GM23248 (cell line): Measurements from ENCODE around the gene LYAR. TPM values are rescaled to one million over a fixed set of nuclear protein-coding genes. Genes with fewer than 3 reads are reported as not detected.
"Not testable (repeated sequence)": the region's sequence is repeated elsewhere in the genome, so short reads cannot be mapped to it uniquely, and the experiment has no call there.

Source experiments
- DNase-seq: peaks from one replicate; pipeline ENCODE4 v3.0.0-alpha.2; 2015
- H2AFZ ChIP-seq: fragments of 200-600 bp; sonication (generic); 2 replicates; pipeline ENCODE4 v1.6.1; 2016; ENCODE audit warnings: antibody characterized with exemption
- H3F3A ChIP-seq: fragments of 200-600 bp; sonication (generic); 2 replicates; pipeline ENCODE4 v1.6.1; 2016; ENCODE audit warnings: mild to moderate bottlenecking, antibody characterized with exemption, mixed run types; ENCODE audit not compliant: insufficient read depth
- H3K27ac ChIP-seq: fragments of 200-600 bp; sonication (generic); 2 replicates; pipeline ENCODE4 v1.5.1; 2016; ENCODE audit warnings: mild to moderate bottlenecking
- H3K27me3 ChIP-seq: fragments of 200-600 bp; sonication (generic); replicated peaks from 2 replicates; pipeline ENCODE4 v1.6.1; 2016; ENCODE audit warnings: mild to moderate bottlenecking; ENCODE audit not compliant: insufficient read depth
- H3K36me3 ChIP-seq: fragments of 200-600 bp; sonication (generic); 2 replicates; pipeline ENCODE4 v1.6.1; 2016; ENCODE audit warnings: low read depth, mild to moderate bottlenecking
- H3K4me1 ChIP-seq: fragments of 200-600 bp; sonication (generic); 2 replicates; pipeline ENCODE4 v1.6.1; 2016; ENCODE audit warnings: mild to moderate bottlenecking; ENCODE audit not compliant: insufficient read depth
- H3K4me2 ChIP-seq: fragments of 200-600 bp; sonication (generic); one replicate; pipeline ENCODE4 v1.6.1; 2016; ENCODE audit warnings: mild to moderate bottlenecking; ENCODE audit not compliant: unreplicated experiment
- H3K4me3 ChIP-seq: fragments of 200-600 bp; sonication (generic); 2 replicates; pipeline ENCODE4 v1.5.1; 2016; ENCODE audit warnings: mild to moderate bottlenecking
- H3K79me2 ChIP-seq: fragments of 200-600 bp; sonication (generic); 2 replicates; pipeline ENCODE4 v1.6.1; 2016; ENCODE audit warnings: mild to moderate bottlenecking; ENCODE audit not compliant: insufficient read depth
- H3K9ac ChIP-seq: fragments of 200-600 bp; sonication (generic); 2 replicates; pipeline ENCODE4 v1.6.1; 2016; ENCODE audit warnings: mild to moderate bottlenecking
- H3K9me2 ChIP-seq: fragments of 200-600 bp; sonication (generic); 2 replicates; pipeline ENCODE4 v1.6.1; 2016; ENCODE audit warnings: mixed run types, mild to moderate bottlenecking, moderate library complexity; ENCODE audit not compliant: insufficient read depth
- H3K9me3 ChIP-seq: fragments of 200-600 bp; sonication (generic); one replicate; pipeline ENCODE4 v1.6.1; 2017; ENCODE audit warnings: low read depth
- H4K20me1 ChIP-seq: fragments of 200-600 bp; sonication (generic); 2 replicates; pipeline ENCODE4 v1.6.0; 2016; ENCODE audit not compliant: insufficient read depth
- EZH2 ChIP-seq: fragments of 200-600 bp; sonication (generic); IDR thresholded peaks from 2 replicates; pipeline ENCODE4 v1.6.1; 2018; ENCODE audit warnings: antibody characterized with exemption, mild to moderate bottlenecking; ENCODE audit not compliant: insufficient read depth, poor library complexity, severe bottlenecking
- EZH2phosphoT487 ChIP-seq: fragments of 200-600 bp; sonication (generic); IDR thresholded peaks from 2 replicates; pipeline ENCODE4 v1.6.1; 2018; ENCODE audit warnings: antibody characterized with exemption, moderate library complexity, mild to moderate bottlenecking, low read depth; ENCODE audit not compliant: insufficient read depth
- WGBS, 2 experiments: methylation state at CpG; one replicate each; pipeline ENCODE4 v1.1.6; 2015 to 2017; ENCODE audit warnings: low lambda C conversion rate in 2 of 2, low coverage in 1 of 2; ENCODE audit errors: missing lambda C conversion rate in 2 of 2; 5-methylcytosine and 5-hydroxymethylcytosine counted together
- in situ Hi-C: fragments of 300-500 bp; cut with MboI; formaldehyde crosslinking; loops from 2 replicates; pipeline ENCODE4 v1.15.0; 2020
- polyA plus RNA-seq: library from polyadenylated mRNA; unstranded; fragments of >200 nt; fragmentation: Nextera tagmentation; extraction: Ambion mirVana; gene quantifications from 2 replicates; pipeline ENCODE4 v1.2.1, GENCODE V29; 2016
- total RNA-seq: library from RNA; depleted of rRNA; stranded (reverse); fragments of >200 nt; shearing (Covaris generic); gene quantifications from 2 replicates; pipeline ENCODE4 v1.2.3, GENCODE V29; 2014

The LYAR gene
- total and polyA plus RNA-seq, 2 experiments from 2014 or later: 11.9 to 16.9 TPM

- Histone ChIP-seq H3K27me3 (peaks cover 7% of the 10 kb centered on the region), H3K9ac (no peak overlapping the region), H3K9me2 (no peaks in the 10 kb centered on the region), H3K4me3 (no peak overlapping the region), H3K27ac (no peak overlapping the region), H3K4me2 (no peak overlapping the region), H3K4me1 (peaks cover 14% of the 10 kb centered on the region), H2AFZ (no peak overlapping the region), H3K36me3 (no peaks in the 10 kb centered on the region; the same call in 1 of the 2 replicates), H3K9me3 (no peaks in the 10 kb centered on the region), H4K20me1 (no peaks in the 10 kb centered on the region), H3F3A (peaks cover 5% of the 10 kb centered on the region; the same call in 1 of the 2 replicates), H3K79me2 (peaks cover 21% of the 10 kb centered on the region)
- WGBS, 2 experiments: 79 to 81% methylated on average over 8 of the region's 8 CpGs
- TF ChIP-seq EZH2phosphoT487 (no peak), EZH2 (no peak)
- in situ Hi-C loops: no loop called here
- no peak for DNase-seq
Measured at GRCh38 chr4:4249866-4250265, 40.1 kb downstream of the LYAR start.

GRCh38 chr4:4249342-4249741 lies 40.6 kb downstream of the LYAR start:
- in situ Hi-C loops, H3K9me3 ChIP-seq, H3K27me3 ChIP-seq, H3K36me3 ChIP-seq, H4K20me1 ChIP-seq, H3F3A ChIP-seq, DNase-seq, H3K9me2 ChIP-seq: not testable (repeated sequence)
- Histone ChIP-seq H3K4me2 (peak overlapping the region; percentile 92), H3K4me1 (peaks cover 14% of the 10 kb centered on the region), H3K27ac (peak overlapping the region; percentile 91), H3K79me2 (peaks cover 21% of the 10 kb centered on the region), H3K4me3 (peak overlapping the region; percentile 84), H3K9ac (peak overlapping the region; percentile 92), H2AFZ (peak overlapping the region; percentile 96)
- 94 to 95% methylated on average over 15 of the region's 15 CpGs for WGBS, 2 experiments

- Histone ChIP-seq H3K9ac (peak overlapping the region; percentile 92), H3K27me3 (no peaks in the 10 kb centered on the region), H4K20me1 (no peaks in the 10 kb centered on the region), H2AFZ (peak overlapping the region; percentile 96), H3K79me2 (peaks cover 21% of the 10 kb centered on the region), H3K9me2 (no peaks in the 10 kb centered on the region), H3K4me2 (peak overlapping the region; percentile 92), H3K4me3 (peak overlapping the region; percentile 84), H3K27ac (peak overlapping the region; percentile 91), H3K4me1 (peaks cover 14% of the 10 kb centered on the region), H3K36me3 (no peaks in the 10 kb centered on the region; the same call in 1 of the 2 replicates), H3K9me3 (no peaks in the 10 kb centered on the region), H3F3A (peaks cover 5% of the 10 kb centered on the region; the same call in 1 of the 2 replicates)
- TF ChIP-seq EZH2 (no peak), EZH2phosphoT487 (no peak)
- DNase-seq: peak; percentile 66
- in situ Hi-C loops: no loop called here
- 3% methylated on average over 10 of the region's 10 CpGs for WGBS, 2 experiments
Measured at GRCh38 chr4:4248885-4249203, 41.1 kb downstream of the LYAR start.

DNA sequence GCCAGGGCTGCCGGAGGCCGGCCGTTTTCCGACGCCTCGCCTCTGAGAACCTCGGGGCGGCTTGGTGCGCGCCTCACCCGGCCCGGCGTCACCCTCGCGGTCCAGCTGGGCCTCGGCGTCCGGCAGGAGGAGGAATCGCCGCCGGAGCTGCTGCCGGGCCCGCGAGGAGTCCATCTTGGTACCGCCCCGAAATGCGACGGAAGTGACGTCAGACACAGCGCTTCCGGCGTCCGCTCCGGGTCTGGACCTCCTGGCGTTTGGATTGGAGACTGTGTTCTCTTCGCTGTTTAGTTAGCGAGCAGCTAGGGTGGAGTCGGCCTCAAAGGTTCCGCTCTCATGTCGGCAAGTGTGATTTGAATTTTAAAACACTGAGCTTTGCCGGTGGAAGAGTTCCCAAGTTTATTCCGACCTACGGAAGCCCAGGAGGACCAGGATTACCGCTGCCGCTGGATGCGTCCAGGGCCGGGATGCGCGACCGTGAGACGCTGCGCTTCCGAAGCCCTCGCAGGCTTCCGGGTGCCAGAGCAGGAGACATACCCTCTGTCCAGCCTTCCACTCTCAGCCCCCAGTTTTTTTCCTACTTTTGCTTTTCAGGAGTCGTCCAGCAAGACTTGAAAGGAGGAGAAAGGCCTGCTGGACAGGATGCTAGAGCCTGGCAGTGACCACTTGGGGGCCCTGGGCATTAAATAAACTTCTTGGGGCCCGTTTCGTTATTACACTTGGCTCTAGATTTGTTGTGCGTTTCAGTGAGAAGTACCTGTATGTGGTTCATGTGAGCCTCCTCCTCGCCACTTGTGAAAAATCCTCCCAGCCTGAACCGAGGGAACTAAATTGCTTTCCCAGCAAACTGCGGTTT lies 41.7 kb downstream of the LYAR start, which contains the start of gene TMEM128:
TMEM128 (minus strand) TSS at position 195 of the 856 bp plus-strand sequence; CDS start at position 174, 21 bp downstream.
- WGBS, 2 experiments: 2% methylated on average over 48 to 62 of the region's 62 CpGs
- no peaks in the 10 kb centered on the region for H3K9me3 ChIP-seq
- H3K4me1 ChIP-seq: peaks cover 14% of the 10 kb centered on the region
- peak within 1 kb of the TSS; percentile 84 for H3K4me3 ChIP-seq
- peak within 1 kb of the TSS; percentile 91 for H3K27ac ChIP-seq
- H3K4me2 ChIP-seq: peak within 1 kb of the TSS; percentile 92
- DNase-seq: peak; percentile 97
- no peaks in the 10 kb centered on the region for H4K20me1 ChIP-seq
- H2AFZ ChIP-seq: peak within 1 kb of the TSS; percentile 96
- H3K36me3 ChIP-seq: no peaks in the 10 kb centered on the region; the same call in 1 of the 2 replicates
- in situ Hi-C loops: no loop called here
- no peaks in the 10 kb centered on the region for H3K27me3 ChIP-seq
- H3K9ac ChIP-seq: peak within 1 kb of the TSS; percentile 92
- H3K79me2 ChIP-seq: peaks cover 21% of the 10 kb centered on the region
- H3K9me2 ChIP-seq: no peaks in the 10 kb centered on the region
- TF ChIP-seq EZH2phosphoT487: no peak
- TF ChIP-seq EZH2: no peak
- peaks cover 5% of the 10 kb centered on the region; the same call in 1 of the 2 replicates for H3F3A ChIP-seq
